WTC11 (cell line): Measurements from ENCODE around the gene TPM3. TPM values are rescaled to one million over a fixed set of nuclear protein-coding genes. Genes with fewer than 3 reads are reported as not detected.
"Not testable (repeated sequence)": the region's sequence is repeated elsewhere in the genome, so short reads cannot be mapped to it uniquely, and the experiment has no call there.

Source experiments
- ATAC-seq: fragments of 200-7000 bp; cut with Tn5 transposase; 2 replicates; pipeline ENCODE4 v1.10.0; 2021; ENCODE audit warnings: mild to moderate bottlenecking, moderate library complexity
- CTCF ChIA-PET: fragments of 300-600 bp; sonication (Branson Sonifier 250); formaldehyde crosslinking; loops from one replicate; lab custom pipeline; 2021; ENCODE audit warnings: antibody characterized with exemption; lab: Charles Lee
- POLR2A ChIA-PET: fragments of 350-600 bp; sonication (Branson Sonifier 250); formaldehyde crosslinking; loops from one replicate; lab custom pipeline; 2021; ENCODE audit warnings: antibody characterized with exemption; lab: Charles Lee
- DNase-seq: peaks from one replicate; pipeline ENCODE4 v3.0.0; 2021; ENCODE audit warnings: low spot score
- H3K27ac Mint-ChIP-seq: 2 replicates; pipeline ENCODE4 v1.8.0; 2021; ENCODE audit warnings: mixed read lengths
- H3K27me3 Mint-ChIP-seq: 2 replicates; pipeline ENCODE4 v1.8.0; 2021; ENCODE audit warnings: low read depth, mild to moderate bottlenecking, moderate library complexity, mixed read lengths
- H3K36me3 Mint-ChIP-seq: 2 replicates; pipeline ENCODE4 v1.8.0; 2021; ENCODE audit warnings: mixed read lengths
- H3K4me1 Mint-ChIP-seq: 2 replicates; pipeline ENCODE4 v1.8.0; 2022; ENCODE audit warnings: mixed read lengths
- H3K4me3 Mint-ChIP-seq: 2 replicates; pipeline ENCODE4 v1.8.0; 2021; ENCODE audit warnings: mild to moderate bottlenecking, moderate library complexity, mixed read lengths
- H3K9me3 Mint-ChIP-seq: 2 replicates; pipeline ENCODE4 v1.8.0; 2021; ENCODE audit warnings: mixed read lengths
- CDX4 ChIP-seq: fragments of 250-450 bp; sonication (Bioruptor Pico); IDR thresholded peaks from 2 replicates; pipeline ENCODE4 v1.9.0; 2021; ENCODE audit warnings: moderate library complexity, mild to moderate bottlenecking, inconsistent platforms, borderline replicate concordance
- FOXP1 ChIP-seq: sonication (generic); formaldehyde crosslinking; IDR thresholded peaks from 2 replicates; pipeline ENCODE4 v1.8.0; 2022; ENCODE audit warnings: missing genetic modification reagents, mild to moderate bottlenecking, moderate library complexity, borderline replicate concordance
- GTF2I ChIP-seq: fragments of 250-450 bp; sonication (Bioruptor Pico); conservative IDR thresholded peaks from 2 replicates; pipeline ENCODE4 v1.4.0; 2021; ENCODE audit warnings: mild to moderate bottlenecking
- MLX ChIP-seq: sonication (generic); formaldehyde crosslinking; IDR thresholded peaks from 2 replicates; pipeline ENCODE4 v1.8.1; 2023; ENCODE audit warnings: mild to moderate bottlenecking, missing genetic modification reagents, moderate library complexity
- MXD4 ChIP-seq: fragments of 250-450 bp; sonication (Bioruptor Pico); IDR thresholded peaks from 2 replicates; pipeline ENCODE4 v1.8.0; 2021; ENCODE audit warnings: mild to moderate bottlenecking, moderate library complexity, borderline replicate concordance
- NFATC4 ChIP-seq: fragments of 250-450 bp; sonication (Bioruptor Pico); IDR thresholded peaks from 2 replicates; pipeline ENCODE4 v1.9.0; 2021; ENCODE audit warnings: mild to moderate bottlenecking
- PRRX2 ChIP-seq: fragments of 250-450 bp; sonication (Bioruptor Pico); IDR thresholded peaks from 2 replicates; pipeline ENCODE4 v1.8.0; 2021; ENCODE audit warnings: mild to moderate bottlenecking
- RELA ChIP-seq: sonication (generic); formaldehyde crosslinking; IDR thresholded peaks from 2 replicates; pipeline ENCODE4 v1.8.1; 2022; ENCODE audit warnings: missing genetic modification reagents, mild to moderate bottlenecking, borderline replicate concordance
- ZBTB21 ChIP-seq: sonication (generic); formaldehyde crosslinking; IDR thresholded peaks from 2 replicates; pipeline ENCODE4 v1.8.1; 2023; ENCODE audit warnings: mild to moderate bottlenecking, missing genetic modification reagents, borderline replicate concordance
- ZMAT4 ChIP-seq: fragments of 250-450 bp; sonication (Bioruptor Pico); IDR thresholded peaks from 2 replicates; pipeline ENCODE4 v1.9.0; 2021; ENCODE audit warnings: mild to moderate bottlenecking
- ZNF121 ChIP-seq: sonication (generic); formaldehyde crosslinking; IDR thresholded peaks from 2 replicates; pipeline ENCODE4 v1.8.0; 2023; ENCODE audit warnings: missing genetic modification reagents
- ZNF138 ChIP-seq: sonication (generic); formaldehyde crosslinking; conservative IDR thresholded peaks from 2 replicates; pipeline ENCODE4 v1.8.1; 2022; ENCODE audit warnings: mild to moderate bottlenecking, moderate library complexity, missing genetic modification reagents
- ZNF396 ChIP-seq: fragments of 250-450 bp; sonication (Bioruptor Pico); IDR thresholded peaks from 2 replicates; pipeline ENCODE4 v1.8.0; 2021; ENCODE audit warnings: mild to moderate bottlenecking, moderate library complexity, borderline replicate concordance
- ZNF416 ChIP-seq: fragments of 250-450 bp; sonication (Bioruptor Pico); IDR thresholded peaks from 2 replicates; pipeline ENCODE4 v1.9.0; 2021; ENCODE audit warnings: mild to moderate bottlenecking, inconsistent platforms
- ZNF671 ChIP-seq: fragments of 250-450 bp; sonication (Bioruptor Pico); IDR thresholded peaks from 2 replicates; pipeline ENCODE4 v1.8.0; 2021; ENCODE audit warnings: mild to moderate bottlenecking
- total RNA-seq: library from RNA; stranded (reverse); gene quantifications from 3 replicates; pipeline ENCODE4 v1.2.3, GENCODE V29; 2021
- TF ChIP-seq, protein P1 (sequence below): sonication (generic); formaldehyde crosslinking; IDR thresholded peaks from 2 replicates; pipeline ENCODE4 v1.8.1; 2022; ENCODE audit warnings: low read depth, missing genetic modification reagents, borderline replicate concordance
- TF ChIP-seq, protein P2 (sequence below): sonication (generic); formaldehyde crosslinking; IDR thresholded peaks from 2 replicates; pipeline ENCODE4 v1.8.1; 2023; ENCODE audit warnings: mild to moderate bottlenecking, missing genetic modification reagents
- TF ChIP-seq, protein P3 (sequence below): sonication (generic); formaldehyde crosslinking; IDR thresholded peaks from 2 replicates; pipeline ENCODE4 v1.8.1; 2022; ENCODE audit warnings: low read depth, mild to moderate bottlenecking, moderate library complexity, missing genetic modification reagents, borderline replicate concordance

Gene TPM3
- total RNA-seq, 1 experiment from 2014 or later: 614 TPM

DNA sequence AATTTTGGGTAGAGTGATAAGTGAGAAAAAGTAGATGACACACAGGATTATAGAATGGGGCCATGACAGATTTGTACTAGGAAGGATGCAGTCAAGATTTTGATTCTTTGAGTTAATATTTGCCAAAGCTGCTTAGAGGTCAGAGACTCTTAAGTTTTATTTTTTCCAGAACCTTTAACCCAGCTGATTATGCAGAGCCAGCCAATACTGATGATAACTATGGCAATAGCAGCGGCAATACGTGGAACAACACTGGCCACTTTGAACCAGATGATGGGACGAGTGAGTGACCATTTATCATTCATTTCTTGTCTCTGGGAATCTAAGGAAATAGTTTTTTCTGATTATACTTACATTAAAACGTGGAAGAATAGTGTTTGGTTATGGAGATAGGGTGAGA lies 45.0 kb upstream of the TPM3 start:
- Mint-ChIP-seq H3K27ac (no peak overlapping the region), H3K4me3 (no peak overlapping the region), H3K9me3 (no peaks in the 10 kb centered on the region), H3K27me3 (no peaks in the 10 kb centered on the region), H3K36me3 (peaks cover 88% of the 10 kb centered on the region), H3K4me1 (no peaks in the 10 kb centered on the region)
- ChIA-PET CTCF (no interaction called here), POLR2A (no interaction called here)
- no peak for ATAC-seq
- TF ChIP-seq ZNF671 (CRISPR knock-in tag) (no peak), ZMAT4 (CRISPR knock-in tag) (no peak), CDX4 (CRISPR knock-in tag) (no peak), ZNF396 (CRISPR knock-in tag) (no peak), ZNF138 (CRISPR knock-in tag) (no peak), FOXP1 (CRISPR knock-in tag) (no peak), ZBTB21 (CRISPR knock-in tag) (no peak), NFATC4 (CRISPR knock-in tag) (no peak), MXD4 (CRISPR knock-in tag) (no peak), GTF2I (no peak), RELA (CRISPR knock-in tag) (no peak)
- TF ChIP-seq, protein P1, sequence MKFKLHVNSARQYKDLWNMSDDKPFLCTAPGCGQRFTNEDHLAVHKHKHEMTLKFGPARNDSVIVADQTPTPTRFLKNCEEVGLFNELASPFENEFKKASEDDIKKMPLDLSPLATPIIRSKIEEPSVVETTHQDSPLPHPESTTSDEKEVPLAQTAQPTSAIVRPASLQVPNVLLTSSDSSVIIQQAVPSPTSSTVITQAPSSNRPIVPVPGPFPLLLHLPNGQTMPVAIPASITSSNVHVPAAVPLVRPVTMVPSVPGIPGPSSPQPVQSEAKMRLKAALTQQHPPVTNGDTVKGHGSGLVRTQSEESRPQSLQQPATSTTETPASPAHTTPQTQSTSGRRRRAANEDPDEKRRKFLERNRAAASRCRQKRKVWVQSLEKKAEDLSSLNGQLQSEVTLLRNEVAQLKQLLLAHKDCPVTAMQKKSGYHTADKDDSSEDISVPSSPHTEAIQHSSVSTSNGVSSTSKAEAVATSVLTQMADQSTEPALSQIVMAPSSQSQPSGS (CRISPR knock-in tag): no peak
- TF ChIP-seq, protein P2, sequence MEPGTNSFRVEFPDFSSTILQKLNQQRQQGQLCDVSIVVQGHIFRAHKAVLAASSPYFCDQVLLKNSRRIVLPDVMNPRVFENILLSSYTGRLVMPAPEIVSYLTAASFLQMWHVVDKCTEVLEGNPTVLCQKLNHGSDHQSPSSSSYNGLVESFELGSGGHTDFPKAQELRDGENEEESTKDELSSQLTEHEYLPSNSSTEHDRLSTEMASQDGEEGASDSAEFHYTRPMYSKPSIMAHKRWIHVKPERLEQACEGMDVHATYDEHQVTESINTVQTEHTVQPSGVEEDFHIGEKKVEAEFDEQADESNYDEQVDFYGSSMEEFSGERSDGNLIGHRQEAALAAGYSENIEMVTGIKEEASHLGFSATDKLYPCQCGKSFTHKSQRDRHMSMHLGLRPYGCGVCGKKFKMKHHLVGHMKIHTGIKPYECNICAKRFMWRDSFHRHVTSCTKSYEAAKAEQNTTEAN (CRISPR knock-in tag): no peak
- DNase-seq: no peak

DNA sequence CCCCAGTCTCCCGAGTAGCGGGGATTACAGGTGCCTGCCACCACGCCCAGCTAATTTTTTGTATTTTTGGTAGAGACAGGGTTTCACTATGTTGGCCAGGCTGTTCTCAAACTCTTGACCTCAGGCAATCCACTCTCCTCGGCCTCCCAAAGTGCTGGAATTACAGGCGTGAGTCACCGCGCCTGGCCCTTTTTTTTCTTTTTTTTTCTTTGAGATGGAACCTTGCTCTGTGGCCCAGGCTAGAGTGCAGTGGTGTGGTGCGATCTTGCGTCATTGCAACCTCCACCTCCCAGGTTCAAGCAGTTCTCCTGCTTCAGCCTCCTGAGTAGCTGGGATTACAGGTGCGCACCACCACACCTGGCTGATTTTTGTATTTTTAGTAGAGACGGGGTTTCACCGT lies 41.2 kb upstream of the TPM3 start:
- peaks cover 90% of the 10 kb centered on the region for H3K36me3 Mint-ChIP-seq
- POLR2A ChIA-PET, H3K9me3 Mint-ChIP-seq, H3K4me1 Mint-ChIP-seq: not testable (repeated sequence)
- TF ChIP-seq ZNF121 (CRISPR knock-in tag): 0 out of 2 replicates have a peak, but pooled peaks have one; percentile 20
- TF ChIP-seq, all 79 proteins: peak for 1; not testable (repeated sequence) for 78
- H3K27me3 Mint-ChIP-seq, CTCF ChIA-PET, DNase-seq, H3K27ac Mint-ChIP-seq, H3K4me3 Mint-ChIP-seq, ATAC-seq: not testable (repeated sequence)

DNA sequence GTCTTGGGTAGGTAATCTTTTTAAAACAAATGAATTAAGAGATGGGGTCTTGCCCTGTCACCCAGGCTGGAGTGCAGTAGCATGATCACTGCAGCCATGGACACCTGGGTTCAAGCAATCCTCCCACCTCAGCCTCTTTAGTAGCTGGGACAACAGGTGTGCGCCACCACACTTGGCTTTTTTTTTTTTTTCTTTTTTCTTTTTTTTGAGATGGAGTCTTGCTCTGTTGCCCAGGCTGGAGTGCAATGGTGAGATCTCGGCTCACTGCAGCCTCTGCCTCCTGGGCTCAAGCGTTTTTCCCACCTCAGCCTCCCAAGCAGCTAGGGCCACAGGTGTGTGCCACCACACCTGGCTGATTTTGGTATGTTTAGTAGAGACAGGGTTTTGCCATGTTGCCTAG lies 39.2 kb upstream of the TPM3 start:
- H3K9me3 Mint-ChIP-seq, DNase-seq, H3K27ac Mint-ChIP-seq, H3K4me1 Mint-ChIP-seq, ATAC-seq, H3K27me3 Mint-ChIP-seq, CTCF ChIA-PET, H3K4me3 Mint-ChIP-seq: not testable (repeated sequence)
- POLR2A ChIA-PET: interaction anchor here (0.7 kb wide), 1 partner anchor 18 kb away, joined by 4 read pairs; no protein-coding TSS in a partner anchor
- peaks cover 90% of the 10 kb centered on the region for H3K36me3 Mint-ChIP-seq

DNA sequence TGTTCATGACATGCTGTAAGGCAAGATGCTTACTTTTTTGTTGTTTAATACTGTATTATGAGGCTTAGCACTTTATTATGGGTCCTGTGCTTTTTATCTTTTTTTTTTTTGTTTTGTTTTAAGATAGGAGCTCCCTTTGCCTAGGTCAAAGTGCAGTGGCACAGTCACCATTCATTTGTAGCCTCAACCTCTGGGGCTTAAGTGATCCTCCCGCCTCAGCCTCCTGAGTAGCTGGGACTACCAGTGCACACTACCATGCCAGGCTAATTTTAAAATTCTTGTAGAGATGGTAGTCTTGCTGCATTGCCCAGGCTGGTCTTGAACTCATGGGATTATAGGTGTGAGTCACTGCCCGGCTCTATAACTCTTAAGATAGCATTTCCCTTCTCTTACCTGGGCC lies 33.5 kb upstream of the TPM3 start:
- no peak overlapping the region for H3K27ac Mint-ChIP-seq
- no peak for DNase-seq
- H3K36me3 Mint-ChIP-seq: peaks cover 64% of the 10 kb centered on the region
- POLR2A ChIA-PET: no interaction called here
- no peak overlapping the region for H3K4me3 Mint-ChIP-seq
- H3K4me1 Mint-ChIP-seq: peaks cover 25% of the 10 kb centered on the region
- TF ChIP-seq PRRX2 (CRISPR knock-in tag) (no peak), ZNF416 (CRISPR knock-in tag) (no peak), MLX (no peak), ZMAT4 (CRISPR knock-in tag) (no peak)
- TF ChIP-seq, protein P3, sequence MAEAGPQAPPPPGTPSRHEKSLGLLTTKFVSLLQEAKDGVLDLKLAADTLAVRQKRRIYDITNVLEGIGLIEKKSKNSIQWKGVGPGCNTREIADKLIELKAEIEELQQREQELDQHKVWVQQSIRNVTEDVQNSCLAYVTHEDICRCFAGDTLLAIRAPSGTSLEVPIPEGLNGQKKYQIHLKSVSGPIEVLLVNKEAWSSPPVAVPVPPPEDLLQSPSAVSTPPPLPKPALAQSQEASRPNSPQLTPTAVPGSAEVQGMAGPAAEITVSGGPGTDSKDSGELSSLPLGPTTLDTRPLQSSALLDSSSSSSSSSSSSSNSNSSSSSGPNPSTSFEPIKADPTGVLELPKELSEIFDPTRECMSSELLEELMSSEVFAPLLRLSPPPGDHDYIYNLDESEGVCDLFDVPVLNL (CRISPR knock-in tag): no peak
- TF ChIP-seq, all 79 proteins: peak for 0
- CTCF ChIA-PET: no interaction called here
- ATAC-seq: no peak
- Mint-ChIP-seq H3K9me3 (no peaks in the 10 kb centered on the region), H3K27me3 (no peaks in the 10 kb centered on the region)
